T-cell (primary cell): Measurements from ENCODE around the gene ZFAND2A. TPM values are rescaled to one million over a fixed set of nuclear protein-coding genes. Genes with fewer than 3 reads are reported as not detected.

Source experiments
- ATAC-seq, 4 experiments: fragments of 200-7000 bp in 3 of 4; fragments of 150-1000 bp in 1 of 4; cut with Tn5 transposase; replicated peaks in 1 of 4; 1 replicate in 3 of 4; 2 replicates in 1 of 4; pipeline ENCODE4 v1.10.0; 2021; ENCODE audit warnings: moderate library complexity in 3 of 4, mild to moderate bottlenecking in 2 of 4, moderate number of reproducible peaks in 1 of 4
- CTCF ChIA-PET, 2 donors: fragments of 300-600 bp; sonication (Branson Sonifier 250); formaldehyde crosslinking; loops; one replicate each; lab custom pipeline; 2022; ENCODE audit warnings: antibody characterized with exemption in 2 of 2; lab: Charles Lee
- POLR2A ChIA-PET, 2 donors: fragments of 300-600 bp; sonication (Branson Sonifier 250); formaldehyde crosslinking; loops; one replicate each; lab custom pipeline; 2022; ENCODE audit warnings: antibody characterized with exemption in 2 of 2; lab: Charles Lee
- DNase-seq, 35 experiments: peaks; one replicate each; pipeline versions ENCODE4 v3.0.0 to v3.0.0-alpha.2; 2013 to 2023
- H3K27ac ChIP-seq: one replicate; pipeline ENCODE4 v1.5.1; 2013; ENCODE audit warnings: low read length
- H3K27me3 ChIP-seq, 2 experiments: replicated peaks in 1 of 2; 1 replicate in 1 of 2; 2 replicates in 1 of 2; pipeline versions ENCODE4 v1.6.1 to v1.7.0; 2013; ENCODE audit warnings: low read length in 1 of 2, mixed read lengths in 1 of 2; ENCODE audit not compliant: control insufficient read depth in 2 of 2, insufficient read depth in 2 of 2; ENCODE audit errors: extremely low read depth in 1 of 2
- H3K36me3 ChIP-seq, 2 donors: 1 replicate in 1 of 2; 2 replicates in 1 of 2; pipeline versions ENCODE4 v1.6.1 to v1.7.0; 2013; ENCODE audit warnings: low read length in 1 of 2; ENCODE audit not compliant: control insufficient read depth in 2 of 2, insufficient read depth in 1 of 2; ENCODE audit errors: extremely low read depth in 1 of 2
- H3K4me1 ChIP-seq, 2 experiments: 1 replicate in 1 of 2; 2 replicates in 1 of 2; pipeline versions ENCODE4 v1.6.1 to v1.7.0; 2013; ENCODE audit warnings: low read length in 2 of 2, mixed read lengths in 1 of 2; ENCODE audit not compliant: insufficient read depth in 2 of 2, control insufficient read depth in 1 of 2; ENCODE audit errors: extremely low read depth in 1 of 2
- H3K4me3 ChIP-seq, 2 donors: 1 replicate in 1 of 2; 2 replicates in 1 of 2; pipeline versions ENCODE4 v1.5.1 to v1.7.0; 2013; ENCODE audit warnings: mild to moderate bottlenecking in 2 of 2, low read length in 1 of 2, moderate library complexity in 1 of 2; ENCODE audit not compliant: control insufficient read depth in 1 of 2; ENCODE audit errors: extremely low read depth in 1 of 2
- H3K9me3 ChIP-seq: 2 replicates; pipeline ENCODE4 v1.7.0; 2013
- H3K27ac Mint-ChIP-seq, 2 donors: one replicate each; pipeline ENCODE4 v1.8.0; 2020 to 2021; ENCODE audit warnings: mild to moderate bottlenecking in 2 of 2, mixed read lengths in 2 of 2
- H3K27me3 Mint-ChIP-seq, 2 donors: one replicate each; pipeline ENCODE4 v1.8.0; 2021 to 2022; ENCODE audit warnings: mixed read lengths in 2 of 2
- H3K36me3 Mint-ChIP-seq: one replicate; pipeline ENCODE4 v1.8.0; 2021; ENCODE audit warnings: mixed read lengths
- H3K4me1 Mint-ChIP-seq, 3 donors: one replicate each; pipeline ENCODE4 v1.8.0; 2020 to 2022; ENCODE audit warnings: mixed read lengths in 3 of 3, mild to moderate bottlenecking in 1 of 3
- H3K4me3 Mint-ChIP-seq, 3 donors: one replicate each; pipeline ENCODE4 v1.8.0; 2020 to 2022; ENCODE audit warnings: mild to moderate bottlenecking in 3 of 3, mixed read lengths in 3 of 3, moderate library complexity in 3 of 3
- H3K9me3 Mint-ChIP-seq, 3 donors: one replicate each; pipeline ENCODE4 v1.8.0; 2020 to 2022; ENCODE audit warnings: mixed read lengths in 3 of 3
- WGBS: methylation state at CpG from one replicate; pipeline ENCODE4 v1.1.5; 2013; ENCODE audit warnings: missing lambda C conversion rate; ENCODE audit not compliant: insufficient coverage; 5-methylcytosine and 5-hydroxymethylcytosine counted together
- total RNA-seq, 35 experiments: library from RNA in 6 of 35; stranded (reverse) in 6 of 35; fragments of 120-200 nt in 1 of 35; gene quantifications; one replicate each; pipeline versions ENCODE4 v1.2.1 to v1.2.4 and lab custom pipeline; 2013 to 2026

Gene ZFAND2A
- total RNA-seq, 5 donors from 2014 or later (not counting 1 experiment from before 2014, with no cell fraction given): 26.6 to 77.3 (median 30.1) TPM

GRCh38 chr7:1189986-1190772, 30.2 kb upstream of the ZFAND2A start:
- ChIA-PET POLR2A (no interaction called here), CTCF (no interaction called here)
- Histone ChIP-seq H3K4me1 (peaks cover 2 to 14% of the 10 kb centered on the region in 2 experiments), H3K27ac (no peak overlapping the region), H3K36me3 (no peaks in the 10 kb centered on the region), H3K27me3 (peaks cover 2 to 71% of the 10 kb centered on the region in 2 experiments), H3K9me3 (no peaks in the 10 kb centered on the region), H3K4me3 (no peak overlapping the region)
- H3K4me3 Mint-ChIP-seq: no peak overlapping the region
- peaks cover 9 to 13% (median 11%) of the 10 kb centered on the region in 3 donors for H3K4me1 Mint-ChIP-seq
- no peak for DNase-seq
- H3K36me3 Mint-ChIP-seq: no peaks in the 10 kb centered on the region
- peaks cover 18 to 28% of the 10 kb centered on the region in 2 donors for H3K27me3 Mint-ChIP-seq
- no peak overlapping the region for H3K27ac Mint-ChIP-seq
- no peaks in the 10 kb centered on the region for H3K9me3 Mint-ChIP-seq
- 90% methylated on average over 10 of the region's 10 CpGs for WGBS
- no peak for ATAC-seq

- peaks cover 2 to 13% of the 10 kb centered on the region in 2 experiments for H3K4me1 ChIP-seq
- no peaks in the 10 kb centered on the region for H3K9me3 Mint-ChIP-seq
- H3K4me3 ChIP-seq: no peak overlapping the region
- H3K4me3 Mint-ChIP-seq: no peak overlapping the region
- 79% methylated on average over 3 of the region's 6 CpGs for WGBS
- no peaks in the 10 kb centered on the region for H3K36me3 Mint-ChIP-seq
- peaks cover 9 to 13% (median 11%) of the 10 kb centered on the region in 3 donors for H3K4me1 Mint-ChIP-seq
- ATAC-seq (no peak), DNase-seq (no peak)
- ChIA-PET POLR2A (no interaction called here), CTCF (interaction anchor here in 1 of 2 donors (0.6 kb wide), 1 partner anchor 1365 kb away, joined by 4 read pairs; no protein-coding TSS in a partner anchor)
- H3K36me3 ChIP-seq: no peaks in the 10 kb centered on the region
- no peaks in the 10 kb centered on the region for H3K9me3 ChIP-seq
- H3K27me3 ChIP-seq: peaks cover 0 to 69% of the 10 kb centered on the region in 2 experiments
- no peak overlapping the region for H3K27ac ChIP-seq
- no peak overlapping the region for H3K27ac Mint-ChIP-seq
- H3K27me3 Mint-ChIP-seq: peaks cover 19 to 28% of the 10 kb centered on the region in 2 donors
Observed at GRCh38 chr7:1188720-1189294, 28.8 kb upstream of the ZFAND2A start.

- Mint-ChIP-seq H3K27ac (no peak overlapping the region), H3K4me3 (no peak overlapping the region), H3K36me3 (no peaks in the 10 kb centered on the region), H3K4me1 (peaks cover 6 to 15% (median 10%) of the 10 kb centered on the region in 3 donors), H3K27me3 (peaks cover 20 to 25% of the 10 kb centered on the region in 2 donors), H3K9me3 (no peaks in the 10 kb centered on the region)
- Histone ChIP-seq H3K27me3 (peaks cover 0 to 65% of the 10 kb centered on the region in 2 experiments), H3K4me3 (no peak overlapping the region), H3K27ac (no peak overlapping the region), H3K9me3 (no peaks in the 10 kb centered on the region), H3K36me3 (no peaks in the 10 kb centered on the region), H3K4me1 (peaks cover 2 to 5% of the 10 kb centered on the region in 2 experiments)
- CTCF ChIA-PET: no interaction called here
- DNase-seq: no peak
- no peak for ATAC-seq
- WGBS: 67% methylated on average over 3 of the region's 11 CpGs
- POLR2A ChIA-PET: no interaction called here
Observed at GRCh38 chr7:1187127-1187526, 27.1 kb upstream of the ZFAND2A start.

GRCh38 chr7:1181640-1182039, 21.6 kb upstream of the ZFAND2A start:
- Histone ChIP-seq H3K36me3 (no peaks in the 10 kb centered on the region), H3K27me3 (peaks cover 0 to 67% of the 10 kb centered on the region in 2 experiments), H3K9me3 (no peaks in the 10 kb centered on the region), H3K4me1 (peaks cover 0 to 8% of the 10 kb centered on the region in 2 experiments), H3K27ac (no peak overlapping the region), H3K4me3 (no peak overlapping the region)
- Mint-ChIP-seq H3K4me3 (no peak overlapping the region), H3K4me1 (peaks cover 4 to 12% (median 9%) of the 10 kb centered on the region in 3 donors), H3K27me3 (peaks cover 33 to 48% of the 10 kb centered on the region in 2 donors), H3K27ac (no peak overlapping the region), H3K36me3 (no peaks in the 10 kb centered on the region), H3K9me3 (no peaks in the 10 kb centered on the region)
- POLR2A ChIA-PET: no interaction called here
- DNase-seq (no peak), ATAC-seq (no peak)
- CTCF ChIA-PET: no interaction called here
- WGBS: 100% methylated on average over 1 of the region's 12 CpGs

- no peaks in the 10 kb centered on the region for H3K36me3 Mint-ChIP-seq
- POLR2A ChIA-PET: no interaction called here
- H3K9me3 Mint-ChIP-seq: no peaks in the 10 kb centered on the region
- CTCF ChIA-PET: no interaction called here
- DNase-seq (no peak), ATAC-seq (no peak)
- Histone ChIP-seq H3K4me1 (peaks cover 0 to 14% of the 10 kb centered on the region in 2 experiments), H3K4me3 (no peak overlapping the region), H3K27ac (no peak overlapping the region), H3K9me3 (no peaks in the 10 kb centered on the region), H3K36me3 (no peaks in the 10 kb centered on the region), H3K27me3 (peaks cover 0 to 71% of the 10 kb centered on the region in 2 experiments)
- H3K27ac Mint-ChIP-seq: no peak overlapping the region
- H3K4me3 Mint-ChIP-seq: no peak overlapping the region
- peaks cover 10 to 17% (median 15%) of the 10 kb centered on the region in 3 donors for H3K4me1 Mint-ChIP-seq
- WGBS: 84% methylated on average over 9 of the region's 19 CpGs
- peaks cover 27 to 44% of the 10 kb centered on the region in 2 donors for H3K27me3 Mint-ChIP-seq
Observed at GRCh38 chr7:1181031-1181430, 21.0 kb upstream of the ZFAND2A start.

- H3K27ac Mint-ChIP-seq: no peak overlapping the region
- DNase-seq (peak; percentile 38 to 82 (median 66)), ATAC-seq (peak; percentile 49 to 78 (median 72))
- H3K9me3 Mint-ChIP-seq: no peaks in the 10 kb centered on the region
- peaks cover 11% of the 10 kb centered on the region in 3 donors for H3K4me1 Mint-ChIP-seq
- Histone ChIP-seq H3K36me3 (no peaks in the 10 kb centered on the region), H3K27ac (no peak overlapping the region), H3K4me1 (peaks cover 0 to 17% of the 10 kb centered on the region in 2 experiments), H3K9me3 (no peaks in the 10 kb centered on the region), H3K4me3 (no peak overlapping the region), H3K27me3 (peaks cover 0 to 49% of the 10 kb centered on the region in 2 experiments)
- peak overlapping the region in 2 of 3 donors; percentile 23 to 24 for H3K4me3 Mint-ChIP-seq
- H3K27me3 Mint-ChIP-seq: peaks cover 24 to 29% of the 10 kb centered on the region in 2 donors
- ChIA-PET CTCF (interaction anchor here (0.7 to 2.0 kb wide), 5 partner anchors 9 to 1533 kb away, joined by 3 to 5 read pairs (median 4); a partner anchor contains a TSS), POLR2A (no interaction called here)
- no peaks in the 10 kb centered on the region for H3K36me3 Mint-ChIP-seq
- WGBS: 36% methylated on average over 22 of the region's 22 CpGs
Observed at GRCh38 chr7:1176891-1177373, 16.9 kb upstream of the ZFAND2A start.
